ENCODE data around the gene UBAC1.

The UBAC1 gene

DNA sequence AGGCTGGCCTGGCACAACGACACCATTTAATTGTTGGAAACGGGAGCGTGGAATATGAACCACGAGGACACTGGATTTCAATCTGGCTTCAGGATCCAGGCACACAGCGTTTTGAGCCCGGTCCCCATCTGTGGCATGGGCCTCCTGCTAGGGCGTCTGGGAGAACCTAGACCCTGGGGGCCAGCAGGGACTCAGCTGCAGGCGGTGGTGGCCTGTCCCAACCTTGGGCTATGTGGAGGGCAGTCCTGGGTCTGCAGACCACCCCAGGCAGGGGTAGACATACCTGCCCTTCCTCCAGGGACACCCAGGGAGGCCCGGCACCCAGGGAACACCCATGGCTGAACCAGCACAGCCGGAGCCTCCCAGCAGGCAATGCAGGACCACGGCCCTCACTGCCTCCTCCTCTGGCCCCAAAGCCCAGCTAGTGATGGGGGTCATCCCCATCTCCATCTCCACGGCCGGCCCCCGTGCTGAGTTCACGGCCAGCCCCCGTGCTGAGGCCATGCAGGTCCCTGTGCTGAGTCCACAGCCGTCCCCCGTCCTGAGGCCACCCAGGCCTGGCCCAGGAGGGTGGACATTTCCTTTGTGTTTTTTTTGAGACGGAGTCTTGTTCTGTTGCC lies 18.5 kb upstream of the UBAC1 start:
- no peak for DNase-seq (ENCODE audit: low read depth, low spot score)
- in situ Hi-C loops (cut with HindIII; ENCODE audit: low sequenced_read_pairs): no loop called here
- TF ChIP-seq, protein P1, sequence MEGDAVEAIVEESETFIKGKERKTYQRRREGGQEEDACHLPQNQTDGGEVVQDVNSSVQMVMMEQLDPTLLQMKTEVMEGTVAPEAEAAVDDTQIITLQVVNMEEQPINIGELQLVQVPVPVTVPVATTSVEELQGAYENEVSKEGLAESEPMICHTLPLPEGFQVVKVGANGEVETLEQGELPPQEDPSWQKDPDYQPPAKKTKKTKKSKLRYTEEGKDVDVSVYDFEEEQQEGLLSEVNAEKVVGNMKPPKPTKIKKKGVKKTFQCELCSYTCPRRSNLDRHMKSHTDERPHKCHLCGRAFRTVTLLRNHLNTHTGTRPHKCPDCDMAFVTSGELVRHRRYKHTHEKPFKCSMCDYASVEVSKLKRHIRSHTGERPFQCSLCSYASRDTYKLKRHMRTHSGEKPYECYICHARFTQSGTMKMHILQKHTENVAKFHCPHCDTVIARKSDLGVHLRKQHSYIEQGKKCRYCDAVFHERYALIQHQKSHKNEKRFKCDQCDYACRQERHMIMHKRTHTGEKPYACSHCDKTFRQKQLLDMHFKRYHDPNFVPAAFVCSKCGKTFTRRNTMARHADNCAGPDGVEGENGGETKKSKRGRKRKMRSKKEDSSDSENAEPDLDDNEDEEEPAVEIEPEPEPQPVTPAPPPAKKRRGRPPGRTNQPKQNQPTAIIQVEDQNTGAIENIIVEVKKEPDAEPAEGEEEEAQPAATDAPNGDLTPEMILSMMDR (IDR thresholded peaks at IDR 0.05; ENCODE audit: low read depth, low read length): no peak
- no peak overlapping the region for H3K4me3 ChIP-seq (ENCODE audit: low read depth, low read length)

DNA sequence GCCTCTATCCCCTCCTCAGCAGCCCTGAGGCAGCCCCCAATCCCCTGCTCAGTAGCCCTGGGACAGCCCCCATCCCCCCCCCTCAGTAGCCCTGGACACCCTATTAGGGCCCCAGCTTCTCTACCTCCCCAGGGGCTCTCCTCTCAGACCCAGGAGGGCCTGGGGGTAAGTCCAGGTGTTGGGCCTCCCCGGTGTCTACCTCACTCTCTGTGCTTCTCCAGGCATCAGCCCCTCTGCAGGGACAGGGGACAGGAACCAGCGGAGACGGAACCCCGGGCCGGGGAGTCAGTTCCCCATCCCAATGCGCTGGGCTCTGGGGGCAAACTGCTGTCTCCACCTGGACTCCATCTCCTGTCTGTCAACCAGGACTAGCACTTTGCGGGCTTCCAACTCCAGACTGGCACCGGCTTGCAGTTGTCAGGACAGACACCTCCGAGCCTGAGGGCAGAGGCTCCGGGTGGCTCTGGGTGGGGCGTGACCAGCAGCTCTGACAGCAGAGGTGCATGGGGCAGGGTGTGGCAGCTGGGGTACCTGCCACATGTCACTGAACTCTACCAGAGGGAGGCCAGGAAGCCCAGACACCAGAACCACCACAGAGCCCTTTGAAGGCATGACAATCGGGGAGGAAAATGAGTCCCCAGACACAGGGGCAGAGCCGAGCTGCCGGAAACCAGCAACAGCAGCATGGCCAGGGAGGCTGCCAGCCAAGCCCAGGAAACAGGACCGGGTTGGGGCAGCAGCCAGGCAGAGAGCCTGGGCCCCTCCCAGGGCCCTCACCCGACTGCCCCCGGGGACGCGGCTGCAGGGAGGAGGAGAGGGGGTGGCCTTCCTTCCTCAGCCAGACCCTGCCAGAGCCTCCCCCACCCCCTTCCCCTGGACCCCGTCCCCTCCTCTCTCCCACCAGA lies 17.7 kb upstream of the UBAC1 start:
- in situ Hi-C loops (cut with HindIII; ENCODE audit: low sequenced_read_pairs): no loop called here
- H3K4me3 ChIP-seq (ENCODE audit: low read depth, low read length): no peak overlapping the region
- TF ChIP-seq, protein P1 (IDR thresholded peaks at IDR 0.05; ENCODE audit: low read depth, low read length): no peak
- DNase-seq (ENCODE audit: low read depth, low spot score): no peak

GRCh38 chr9:135976944-135977343 lies 15.8 kb upstream of the UBAC1 start:
- TF ChIP-seq, protein P1 (IDR thresholded peaks at IDR 0.05; ENCODE audit: low read depth, low read length): no peak
- H3K4me3 ChIP-seq (ENCODE audit: low read depth, low read length): no peak overlapping the region
- no peak for DNase-seq (ENCODE audit: low read depth, low spot score)
- in situ Hi-C loops (cut with HindIII; ENCODE audit: low sequenced_read_pairs): no loop called here

- TF ChIP-seq, protein P1 (IDR thresholded peaks at IDR 0.05; ENCODE audit: low read depth, low read length): no peak
- in situ Hi-C loops (cut with HindIII; ENCODE audit: low sequenced_read_pairs): no loop called here
- no peak overlapping the region for H3K4me3 ChIP-seq (ENCODE audit: low read depth, low read length)
- no peak for DNase-seq (ENCODE audit: low read depth, low spot score)
Measured at GRCh38 chr9:135976531-135976930, 15.4 kb upstream of the UBAC1 start.

DNA sequence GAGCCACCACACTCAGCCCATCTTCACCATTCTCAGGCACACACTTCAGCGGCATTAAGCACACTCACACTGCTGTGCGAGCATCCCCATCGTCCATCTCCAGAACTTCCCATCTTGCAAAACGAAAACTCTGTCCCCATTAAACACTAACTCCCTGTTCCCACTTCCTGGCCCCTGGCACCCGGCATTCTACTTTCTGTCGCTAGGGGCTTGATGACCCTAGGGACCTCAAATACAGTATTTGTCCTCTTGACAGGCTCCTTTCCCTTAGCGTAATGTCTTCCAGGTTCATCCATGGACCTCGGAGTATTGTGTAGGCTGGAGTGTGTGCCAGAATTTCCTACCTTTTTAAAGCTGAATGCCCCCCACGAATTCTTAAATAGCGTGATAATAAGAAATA lies 14.7 kb upstream of the UBAC1 start:
- no peak overlapping the region for H3K4me3 ChIP-seq (ENCODE audit: low read depth, low read length)
- DNase-seq (ENCODE audit: low read depth, low spot score): no peak
- in situ Hi-C loops (cut with HindIII; ENCODE audit: low sequenced_read_pairs): no loop called here
- TF ChIP-seq, protein P1 (IDR thresholded peaks at IDR 0.05; ENCODE audit: low read depth, low read length): no peak

DNA sequence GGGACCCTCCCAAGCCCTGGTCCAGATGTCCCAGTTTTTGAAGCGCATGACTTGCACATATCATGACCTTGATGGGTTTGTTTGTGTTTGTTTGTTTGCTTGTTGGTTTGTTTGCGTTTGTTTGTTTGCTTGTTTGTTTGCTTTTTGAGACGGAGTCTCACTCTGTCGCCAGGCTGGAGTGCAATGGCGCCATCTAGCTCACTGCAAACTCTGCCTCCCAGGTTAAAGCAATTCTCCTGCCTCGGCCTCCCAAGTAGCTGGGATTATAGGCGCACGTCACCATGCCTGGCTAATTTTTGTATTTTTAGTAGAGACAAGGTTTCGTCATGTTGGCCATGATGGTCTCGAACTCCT lies 13.0 kb upstream of the UBAC1 start:
- in situ Hi-C loops (cut with HindIII; ENCODE audit: low sequenced_read_pairs): no loop called here
- TF ChIP-seq, protein P1 (IDR thresholded peaks at IDR 0.05; ENCODE audit: low read depth, low read length): no peak
- no peak overlapping the region for H3K4me3 ChIP-seq (ENCODE audit: low read depth, low read length)
- no peak for DNase-seq (ENCODE audit: low read depth, low spot score)
